Measurements from ENCODE around the gene MGAT1.
A peak's percentile ranks its signal among the peaks of the same experiment; 100 is the strongest.
"Not testable (repeated sequence)": the region's sequence is repeated elsewhere in the genome, so short reads cannot be mapped to it uniquely, and the experiment has no call there.

MGAT1 gene

DNA sequence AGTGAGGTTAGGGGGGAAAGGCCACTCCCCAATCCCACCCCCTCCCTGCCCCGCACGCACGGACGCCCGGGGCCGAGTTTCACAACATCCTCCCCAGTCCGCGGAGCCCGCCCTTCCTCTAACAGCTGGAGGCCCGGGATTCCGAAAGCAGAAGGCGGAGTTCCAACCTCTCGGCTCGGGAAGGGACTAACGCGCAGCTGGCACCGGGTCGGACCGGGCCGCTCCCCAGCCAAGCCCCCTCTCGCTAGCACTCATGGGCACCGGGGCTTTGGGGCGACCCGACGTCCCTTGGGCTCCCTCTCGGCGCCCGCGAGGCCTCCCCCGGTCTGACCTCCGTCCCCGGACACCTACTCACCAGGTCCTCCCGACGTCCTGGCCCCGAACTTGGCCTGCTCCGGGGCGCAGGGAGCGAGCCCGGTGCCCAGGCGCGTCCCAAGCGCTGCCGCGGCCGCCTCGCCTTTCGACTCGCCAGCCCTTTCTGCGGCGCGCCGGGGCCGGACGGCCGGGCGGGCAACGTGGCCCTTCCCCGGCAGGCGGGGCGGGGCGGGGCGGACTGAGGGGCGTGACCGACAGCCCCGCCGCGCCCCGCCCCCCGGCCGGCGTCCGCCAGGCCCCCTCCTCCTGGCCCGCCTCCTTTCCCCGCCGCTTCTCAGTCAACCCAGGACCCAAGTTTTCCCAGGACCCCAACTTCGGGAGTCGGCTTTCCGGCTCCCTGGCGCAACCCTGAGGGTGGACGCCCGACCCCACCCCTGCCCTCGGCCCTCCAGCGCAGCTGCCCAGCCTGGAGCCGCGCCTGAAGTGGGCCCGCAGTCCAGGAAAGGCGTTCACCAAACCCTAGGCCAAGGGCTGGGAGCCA is at the start of gene MGAT1:
Gene MGAT1 (minus strand): TSS at position 482 of the 856 bp plus-strand sequence. CDS start 9,835 bp downstream, outside the sequence.
- DNase-seq = peak; percentile 77

GRCh38 chr5:180850434-180851078 is 48.0 kb upstream of the MGAT1 start:
- DNase-seq = no peak

- DNase-seq = no peak
Observed at GRCh38 chr5:180849827-180850226, 47.2 kb upstream of the MGAT1 start.

- no peak for DNase-seq
Observed at GRCh38 chr5:180848878-180849277, 46.3 kb upstream of the MGAT1 start.

GRCh38 chr5:180848265-180848664 is 45.7 kb upstream of the MGAT1 start:
- DNase-seq = no peak

GRCh38 chr5:180847026-180847425 is 44.4 kb upstream of the MGAT1 start:
- DNase-seq = no peak

GRCh38 chr5:180844858-180845257 is 42.3 kb upstream of the MGAT1 start:
- DNase-seq = no peak

GRCh38 chr5:180844432-180844831 is 41.8 kb upstream of the MGAT1 start:
- no peak for DNase-seq

DNA sequence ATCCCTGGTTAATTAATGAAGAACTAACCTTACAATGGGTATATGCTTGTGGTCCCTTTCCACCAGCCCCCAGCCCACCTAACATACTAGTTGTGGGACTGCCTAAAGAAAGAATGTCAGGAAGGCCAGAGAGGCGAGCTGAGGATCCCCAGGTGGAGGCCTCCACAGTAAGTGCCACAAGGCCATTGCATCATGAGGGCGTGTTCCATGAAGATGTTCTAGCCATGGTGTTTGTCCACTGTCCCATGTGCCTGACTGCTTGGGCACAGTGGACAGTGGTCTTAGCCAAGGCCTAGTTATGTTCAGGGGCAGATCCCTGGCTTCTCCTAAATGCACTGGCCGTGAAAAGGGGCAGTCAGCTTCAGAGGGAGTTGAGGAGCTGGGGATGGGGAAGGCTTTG is 37.3 kb upstream of the MGAT1 start:
- DNase-seq = no peak

- DNase-seq = no peak
Observed at GRCh38 chr5:180839227-180839626, 36.6 kb upstream of the MGAT1 start.

GRCh38 chr5:180837478-180837877 is 34.9 kb upstream of the MGAT1 start:
- DNase-seq = no peak

- peak; percentile 49 for DNase-seq
Observed at GRCh38 chr5:180832638-180833068, 30.0 kb upstream of the MGAT1 start.

GRCh38 chr5:180831139-180832093 is 28.8 kb upstream of the MGAT1 start:
- peak; percentile 80 for DNase-seq

DNA sequence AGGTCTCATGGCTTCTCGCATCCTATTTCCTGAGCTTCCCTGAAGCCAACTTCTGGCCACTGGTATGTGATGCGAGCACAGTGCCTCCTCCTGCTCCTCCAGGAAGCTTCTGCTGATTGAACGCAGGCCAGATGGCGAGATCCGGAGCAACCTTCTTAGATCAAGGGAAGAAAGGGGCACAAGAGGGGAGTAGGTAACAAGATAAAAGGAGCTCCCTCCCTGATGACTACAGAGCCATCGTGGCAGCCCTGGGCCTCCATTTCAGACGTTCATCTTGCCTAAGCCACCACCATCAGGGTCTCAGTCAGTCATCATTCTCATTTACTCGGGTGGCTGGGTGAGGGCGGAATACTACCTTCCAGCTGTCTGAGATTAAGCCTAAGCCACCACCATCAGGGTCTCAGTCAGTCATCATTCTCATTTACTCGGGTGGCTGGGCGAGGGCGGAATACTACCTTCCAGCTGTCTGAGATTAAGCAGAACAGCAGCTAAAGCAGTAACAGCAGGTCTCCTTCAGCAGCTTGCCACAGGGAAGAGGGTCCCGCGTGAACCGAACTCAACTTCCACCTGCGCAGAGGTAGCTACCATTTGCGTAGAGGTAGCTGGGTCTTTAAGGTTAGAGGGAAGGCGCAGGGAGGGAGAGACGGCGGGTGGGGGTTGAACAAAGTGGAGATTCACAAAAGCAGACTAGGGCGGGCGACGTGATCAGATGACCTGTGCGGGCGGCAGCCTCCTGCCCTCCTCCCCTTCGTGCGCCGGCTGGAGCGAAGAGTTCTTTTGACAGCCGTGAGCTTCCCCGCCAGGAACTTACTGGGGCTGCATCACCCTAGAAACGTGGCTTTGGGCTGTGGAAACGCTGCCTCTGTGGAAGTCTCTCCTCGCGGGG is 27.9 kb upstream of the MGAT1 start:
- DNase-seq = peak; percentile 72

DNA sequence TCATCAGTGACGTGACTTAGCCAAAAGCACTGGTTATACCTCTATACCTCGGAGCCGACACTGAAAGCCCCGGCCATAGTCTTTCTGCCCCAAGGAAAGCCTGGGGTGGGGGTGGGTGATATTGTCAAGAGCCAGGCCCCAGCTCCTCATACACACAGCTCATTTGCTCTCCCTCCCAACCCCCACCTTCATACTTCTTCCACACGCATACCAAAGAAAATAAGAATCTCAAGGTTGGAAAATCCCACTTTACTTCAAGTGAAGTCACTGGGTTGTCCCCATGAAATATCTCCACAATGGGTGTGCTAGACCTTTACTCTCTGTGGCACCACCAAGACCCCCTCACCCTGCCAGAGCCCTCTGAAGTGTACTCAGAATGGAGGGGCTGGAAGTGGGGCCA is 27.1 kb upstream of the MGAT1 start:
- DNase-seq = no peak

DNA sequence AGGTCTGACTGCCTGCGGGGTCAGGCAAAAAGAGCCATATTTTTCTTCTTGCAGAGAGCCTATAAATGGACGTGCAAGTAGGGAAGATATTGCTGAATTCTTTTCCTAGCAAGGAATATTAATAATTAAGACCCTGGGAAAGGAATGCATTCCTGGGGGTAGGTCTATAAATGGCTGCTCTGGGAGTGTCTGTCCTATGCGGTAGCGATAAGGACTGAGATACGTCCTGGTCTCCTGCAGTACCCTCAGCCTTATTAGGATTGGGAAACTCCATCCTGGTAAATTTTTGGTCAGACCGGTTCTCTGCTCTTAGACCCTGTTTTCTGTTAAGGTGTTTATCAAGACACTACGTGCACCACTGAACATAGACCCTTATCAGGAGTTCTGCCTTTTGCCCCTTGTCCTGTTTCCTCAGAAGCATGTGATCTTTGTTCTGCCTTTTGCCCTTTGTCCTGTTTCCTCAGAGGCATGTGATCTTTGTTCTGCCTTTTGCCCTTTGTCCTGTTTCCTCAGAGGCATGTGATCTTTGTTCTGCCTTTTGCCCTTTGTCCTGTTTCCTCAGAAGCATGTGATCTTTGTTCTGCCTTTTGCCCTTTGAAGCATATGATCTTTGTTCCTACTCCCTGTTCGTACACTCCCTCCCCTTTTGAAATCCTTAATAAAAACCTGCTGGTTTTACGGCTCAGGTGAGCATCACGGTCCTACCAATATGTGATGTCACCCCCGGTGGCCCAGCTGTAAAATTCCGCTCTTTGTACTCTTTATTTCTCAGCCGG is 26.3 kb upstream of the MGAT1 start:
- not testable (repeated sequence) for DNase-seq

GRCh38 chr5:180827374-180827773 is 24.8 kb upstream of the MGAT1 start:
- not testable (repeated sequence) for DNase-seq

DNA sequence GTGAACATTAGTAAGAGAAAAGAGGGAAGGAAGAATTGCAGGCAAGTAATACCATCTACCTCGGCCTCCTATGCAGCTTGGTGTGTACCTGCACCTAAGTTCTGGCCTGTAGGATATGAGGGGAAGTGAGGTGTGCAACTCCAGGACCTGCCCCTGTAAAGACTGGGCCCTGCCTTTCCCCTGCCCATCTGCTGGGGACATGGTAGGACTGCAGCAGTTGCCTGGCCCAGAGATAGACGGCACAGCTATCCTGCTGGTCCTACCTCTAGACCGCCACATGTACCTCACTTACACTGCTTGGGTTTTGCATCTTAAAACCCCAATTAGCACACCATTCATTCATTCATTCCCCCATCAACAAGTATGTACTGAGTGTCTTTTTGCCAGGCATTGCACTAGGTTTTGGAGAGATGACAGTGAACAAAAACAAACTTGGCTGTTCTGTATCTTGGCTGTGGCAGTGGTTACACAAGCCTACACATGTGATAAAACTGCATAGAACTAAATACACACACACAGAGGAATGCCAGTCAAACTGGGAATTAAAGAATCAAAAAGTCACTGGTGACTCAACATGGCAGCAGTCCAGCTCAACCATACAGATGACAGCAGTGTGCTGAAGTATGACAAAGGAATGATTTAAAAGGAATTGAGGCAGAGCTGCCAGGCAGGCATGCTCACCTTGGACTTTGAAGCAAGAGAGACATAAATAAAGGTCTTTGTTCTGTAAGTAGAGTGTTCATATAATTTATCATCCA is 23.3 kb upstream of the MGAT1 start:
- peak; percentile 42 for DNase-seq

GRCh38 chr5:180824630-180825476 is 22.2 kb upstream of the MGAT1 start:
- no peak for DNase-seq

Measured in stimulated activated CD4-positive, alpha-beta T cell treated with anti-CD3 and anti-CD28 coated beads, Interleukin-4, amount 100 ng/mL, for 24 hours (primary cell).